Mesendoderm (in vitro differentiated cells): ENCODE results near the gene SHROOM3.

ENCODE experiments used
- DNase-seq: peaks from one replicate; pipeline ENCODE4 v3.0.0; 2013
- H2AK5ac ChIP-seq: 2 replicates; pipeline ENCODE4 v1.6.1; 2013; ENCODE audit warnings: low read length, inconsistent platforms
- H2BK120ac ChIP-seq: 2 replicates; pipeline ENCODE4 v1.6.1; 2013; ENCODE audit warnings: low read depth, mild to moderate bottlenecking, low read length, moderate library complexity, mixed read lengths
- H2BK15ac ChIP-seq: replicated peaks from 2 replicates; pipeline ENCODE4 v1.6.1; 2013; ENCODE audit warnings: low read depth, mild to moderate bottlenecking, moderate library complexity
- H2BK5ac ChIP-seq: 2 replicates; pipeline ENCODE4 v1.6.1; 2013; ENCODE audit warnings: low read length, inconsistent platforms
- H3K18ac ChIP-seq: 2 replicates; pipeline ENCODE4 v1.6.1; 2013; ENCODE audit warnings: mild to moderate bottlenecking, low read length, mixed read lengths
- H3K23ac ChIP-seq: one replicate; pipeline ENCODE4 v1.6.1; 2013; ENCODE audit warnings: low read length
- H3K27ac ChIP-seq: 2 replicates; pipeline ENCODE4 v1.5.1; 2013; ENCODE audit warnings: low read depth, mild to moderate bottlenecking, inconsistent platforms, low read length, moderate library complexity
- H3K27me3 ChIP-seq: 2 replicates; pipeline ENCODE4 v1.6.1; 2013; ENCODE audit warnings: low read length, control low read depth, mild to moderate bottlenecking, inconsistent platforms; ENCODE audit not compliant: insufficient read depth, poor library complexity
- H3K36me3 ChIP-seq: 2 replicates; pipeline ENCODE4 v1.6.1; 2013; ENCODE audit warnings: low read length, inconsistent platforms; ENCODE audit not compliant: control insufficient read depth, insufficient read depth
- H3K4ac ChIP-seq: one replicate; pipeline ENCODE4 v1.6.1; 2013; ENCODE audit warnings: low read depth, mild to moderate bottlenecking, low read length, moderate library complexity
- H3K4me1 ChIP-seq: 2 replicates; pipeline ENCODE4 v1.6.1; 2013; ENCODE audit warnings: low read depth, low read length, inconsistent platforms; ENCODE audit not compliant: control insufficient read depth
- H3K4me2 ChIP-seq: 2 replicates; pipeline ENCODE4 v1.6.1; 2013; ENCODE audit warnings: low read length
- H3K4me3 ChIP-seq: 2 replicates; pipeline ENCODE4 v1.5.1; 2013; ENCODE audit warnings: mild to moderate bottlenecking, low read length
- H3K56ac ChIP-seq: one replicate; pipeline ENCODE4 v1.6.1; 2013; ENCODE audit warnings: low read length
- H3K79me1 ChIP-seq: 2 replicates; pipeline ENCODE4 v1.6.1; 2013; ENCODE audit warnings: low read length, inconsistent platforms
- H3K79me2 ChIP-seq: 2 replicates; pipeline ENCODE4 v1.6.1; 2013; ENCODE audit warnings: mild to moderate bottlenecking, low read length; ENCODE audit not compliant: control insufficient read depth, insufficient read depth
- H3K9ac ChIP-seq: 2 replicates; pipeline ENCODE4 v1.6.1; 2013; ENCODE audit warnings: low read length, inconsistent platforms
- H4K5ac ChIP-seq: one replicate; pipeline ENCODE4 v1.6.1; 2013; ENCODE audit warnings: low read length
- H4K8ac ChIP-seq: one replicate; pipeline ENCODE4 v1.6.1; 2013; ENCODE audit warnings: low read depth, mild to moderate bottlenecking, control low read depth, low read length, moderate library complexity
- WGBS: extraction: QIAGEN DNeasy Blood & Tissue Kit; methylation state at CpG from one replicate; pipeline ENCODE4 v1.1.7; 2013; ENCODE audit warnings: low lambda C conversion rate, missing lambda C conversion rate; ENCODE audit not compliant: insufficient coverage; ENCODE audit errors: extremely low coverage; 5-methylcytosine and 5-hydroxymethylcytosine counted together

SHROOM3 gene

DNA sequence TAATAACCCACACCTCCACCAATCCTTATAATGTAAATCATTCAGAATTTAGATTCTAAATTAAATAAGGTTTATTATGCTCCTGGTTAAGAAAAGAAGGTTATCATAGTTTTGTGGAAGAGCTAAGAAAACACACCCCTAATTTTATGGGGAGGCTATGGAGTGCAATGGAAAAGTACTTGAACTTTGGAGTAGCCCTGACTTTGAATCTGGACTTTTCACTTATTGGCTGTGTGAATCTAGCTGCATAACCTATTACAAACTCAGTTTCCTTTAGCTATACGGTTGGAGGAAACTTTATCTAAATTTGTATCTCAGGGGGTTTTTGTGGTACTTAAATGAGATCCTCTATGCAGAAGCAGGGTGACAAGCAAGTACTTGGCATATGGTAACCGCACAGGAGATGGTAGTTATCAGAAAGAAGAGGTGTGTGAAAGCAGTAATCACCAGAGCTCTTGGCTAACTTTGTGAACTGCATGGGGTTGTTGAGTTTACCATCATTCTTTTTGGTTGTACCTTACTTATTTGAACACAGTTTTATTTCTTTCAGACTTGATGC, 143.1 kb downstream of the SHROOM3 start:
- Histone ChIP-seq H3K9ac (no peak overlapping the region), H3K4me3 (no peak overlapping the region), H2BK5ac (no peak overlapping the region), H3K36me3 (no peaks in the 10 kb centered on the region), H3K56ac (no peak overlapping the region), H3K18ac (no peak overlapping the region), H2BK15ac (no peak overlapping the region), H4K8ac (no peak overlapping the region), H3K79me1 (no peaks in the 10 kb centered on the region), H2AK5ac (no peak overlapping the region), H3K27me3 (no peaks in the 10 kb centered on the region), H3K79me2 (no peaks in the 10 kb centered on the region), H4K5ac (no peak overlapping the region), H3K4ac (no peak overlapping the region), H3K4me1 (no peaks in the 10 kb centered on the region), H2BK120ac (no peak overlapping the region), H3K27ac (no peak overlapping the region), H3K23ac (no peak overlapping the region), H3K4me2 (no peak overlapping the region)
- no CpG with 5 or more reads among the region's 2 CpGs for WGBS
- DNase-seq = no peak

DNA sequence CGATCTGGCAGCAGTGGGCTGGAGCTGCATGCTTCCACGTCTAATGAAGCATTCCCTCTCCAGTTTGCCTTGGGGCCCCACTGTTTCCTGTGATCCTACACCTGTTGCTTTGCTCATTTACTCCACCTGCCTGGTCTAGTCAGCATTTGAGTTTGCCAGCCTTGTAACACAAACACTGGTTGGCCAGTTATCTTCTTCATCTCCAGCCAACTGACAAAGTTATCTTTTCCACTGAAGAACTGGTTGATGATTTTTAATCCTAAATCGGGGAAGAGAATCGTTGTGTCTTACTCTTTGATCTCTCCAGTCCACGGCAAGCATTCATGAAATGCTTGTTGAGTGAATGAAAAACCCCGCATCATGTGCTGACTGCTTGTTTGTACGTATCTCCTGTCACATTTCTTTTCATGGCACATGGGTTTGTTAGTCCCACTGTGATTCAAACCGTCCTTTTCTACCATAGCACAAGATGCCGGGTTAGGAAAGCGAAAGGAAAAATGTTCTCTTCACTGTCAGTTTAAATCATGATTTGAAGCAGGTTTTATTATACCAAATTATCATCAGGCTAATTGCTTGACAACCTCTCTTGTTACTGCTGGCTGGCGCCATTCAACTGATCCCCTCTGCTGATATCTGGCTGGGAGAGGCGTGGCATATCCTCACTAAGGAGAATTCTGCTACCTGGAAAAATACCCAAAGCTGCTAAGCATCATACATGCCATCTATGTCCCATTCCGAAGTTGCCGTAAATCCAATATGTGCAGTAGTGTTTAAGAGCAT, 144.8 kb downstream of the SHROOM3 start:
- no peak overlapping the region for H3K9ac ChIP-seq
- no peak overlapping the region for H3K18ac ChIP-seq
- no CpG with 5 or more reads among the region's 14 CpGs for WGBS
- no peak overlapping the region for H3K27ac ChIP-seq
- no peaks in the 10 kb centered on the region for H3K79me2 ChIP-seq
- no peak overlapping the region for H3K23ac ChIP-seq
- H3K4me1 ChIP-seq = no peaks in the 10 kb centered on the region
- H3K4me2 ChIP-seq = no peak overlapping the region
- no peak overlapping the region for H4K8ac ChIP-seq
- no peak overlapping the region for H3K56ac ChIP-seq
- no peak for DNase-seq
- H2BK15ac ChIP-seq = no peak overlapping the region
- no peak overlapping the region for H3K4me3 ChIP-seq
- no peak overlapping the region for H2AK5ac ChIP-seq
- no peaks in the 10 kb centered on the region for H3K36me3 ChIP-seq
- no peaks in the 10 kb centered on the region for H3K27me3 ChIP-seq
- H2BK5ac ChIP-seq = no peak overlapping the region
- H3K79me1 ChIP-seq = no peaks in the 10 kb centered on the region
- no peak overlapping the region for H4K5ac ChIP-seq
- no peak overlapping the region for H2BK120ac ChIP-seq
- no peak overlapping the region for H3K4ac ChIP-seq

DNA sequence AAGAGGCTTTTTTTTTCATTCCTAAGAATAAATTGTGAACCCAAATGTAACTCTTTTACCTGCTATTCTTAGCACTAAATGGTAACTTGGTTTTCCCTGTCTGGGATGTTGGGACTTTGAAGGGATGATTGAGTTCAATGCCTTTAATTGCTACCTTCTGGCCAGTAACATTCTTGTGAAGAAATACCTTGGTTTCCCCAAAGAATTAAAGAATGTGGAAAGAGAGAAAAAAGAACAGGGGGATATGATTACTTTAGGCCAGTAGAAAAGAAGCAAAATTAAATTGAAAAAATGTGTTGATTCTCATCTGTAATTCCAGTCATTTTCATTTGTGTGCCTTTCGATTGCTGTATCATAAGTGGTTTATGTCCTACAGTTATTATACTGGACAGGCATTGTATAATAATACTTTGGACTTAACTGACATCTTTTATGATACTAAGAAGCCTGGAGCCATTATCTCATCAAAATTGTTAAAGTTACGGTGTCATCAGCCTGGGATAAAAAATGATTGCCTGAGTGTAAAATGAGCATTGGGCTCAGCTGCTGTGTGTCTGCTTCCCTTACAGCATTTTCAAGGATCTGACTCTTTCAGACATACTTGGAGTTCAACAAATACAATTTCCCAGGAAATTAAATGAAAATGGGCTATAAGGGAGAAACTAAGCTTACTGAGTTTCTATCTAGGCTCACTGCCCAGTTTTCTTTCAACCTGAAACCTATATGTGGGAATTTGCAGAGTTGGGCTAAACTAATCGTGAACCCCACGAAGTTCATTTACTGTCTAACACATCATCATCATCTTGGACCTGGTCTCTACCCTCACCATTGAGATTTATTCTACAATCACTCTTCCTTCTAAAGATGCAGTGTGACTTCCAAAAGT, 146.3 kb downstream of the SHROOM3 start:
- no peak overlapping the region for H3K18ac ChIP-seq
- H3K9ac ChIP-seq = no peak overlapping the region
- peaks cover 2% of the 10 kb centered on the region for H3K4me1 ChIP-seq
- H3K36me3 ChIP-seq = no peaks in the 10 kb centered on the region
- H3K27ac ChIP-seq = no peak overlapping the region
- H3K79me1 ChIP-seq = no peaks in the 10 kb centered on the region
- no peak overlapping the region for H3K56ac ChIP-seq
- DNase-seq = no peak
- H3K4ac ChIP-seq = no peak overlapping the region
- H4K5ac ChIP-seq = no peak overlapping the region
- H3K4me3 ChIP-seq = no peak overlapping the region
- no peak overlapping the region for H4K8ac ChIP-seq
- no peak overlapping the region for H2AK5ac ChIP-seq
- H2BK15ac ChIP-seq = no peak overlapping the region
- H3K23ac ChIP-seq = no peak overlapping the region
- no peaks in the 10 kb centered on the region for H3K27me3 ChIP-seq
- no peaks in the 10 kb centered on the region for H3K79me2 ChIP-seq
- H2BK5ac ChIP-seq = no peak overlapping the region
- no peak overlapping the region for H2BK120ac ChIP-seq
- WGBS = no CpG with 5 or more reads among the region's 4 CpGs
- H3K4me2 ChIP-seq = no peak overlapping the region

DNA sequence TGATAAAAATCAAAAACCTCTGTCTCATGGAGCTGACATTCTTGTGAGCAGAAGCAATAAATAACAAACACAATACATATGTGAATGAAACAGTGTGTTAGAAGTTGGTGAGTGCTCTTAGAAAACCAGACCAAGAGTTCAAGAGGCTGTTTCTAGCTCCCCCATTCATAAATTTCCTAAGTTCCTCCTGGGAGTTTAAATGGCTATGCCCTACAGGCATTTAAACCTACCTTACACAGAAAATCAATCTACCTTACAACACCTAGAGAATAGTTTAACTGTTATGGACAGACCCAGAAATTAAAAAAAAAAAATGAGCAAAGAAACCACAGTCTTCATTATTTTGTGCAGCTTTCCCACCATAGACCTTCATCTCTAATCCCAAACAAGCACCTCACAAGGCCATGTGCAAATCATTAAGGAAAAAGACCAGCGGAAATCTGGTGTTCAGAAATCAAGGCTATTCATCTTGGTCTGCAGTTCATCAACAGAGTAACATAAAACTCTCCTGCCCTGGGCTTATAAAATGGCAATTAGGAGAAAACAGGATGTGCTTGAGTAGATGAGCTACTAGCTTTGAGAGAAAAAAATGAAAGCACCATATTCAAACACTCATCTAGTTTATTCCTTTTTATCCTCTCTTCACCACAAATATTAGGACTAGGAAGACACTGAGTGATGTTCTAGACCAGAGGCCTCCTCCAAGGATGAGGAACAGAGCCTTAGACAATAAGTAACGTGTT, 147.2 kb downstream of the SHROOM3 start:
- no peak overlapping the region for H2BK5ac ChIP-seq
- no peak overlapping the region for H3K23ac ChIP-seq
- H3K18ac ChIP-seq = no peak overlapping the region
- no peak overlapping the region for H3K9ac ChIP-seq
- H3K4ac ChIP-seq = no peak overlapping the region
- H3K79me2 ChIP-seq = no peaks in the 10 kb centered on the region
- H3K79me1 ChIP-seq = no peaks in the 10 kb centered on the region
- H2BK120ac ChIP-seq = no peak overlapping the region
- no peak overlapping the region for H2AK5ac ChIP-seq
- H2BK15ac ChIP-seq = no peak overlapping the region
- H3K36me3 ChIP-seq = no peaks in the 10 kb centered on the region
- H3K4me3 ChIP-seq = no peak overlapping the region
- no peak overlapping the region for H3K27ac ChIP-seq
- no peak for DNase-seq
- no peak overlapping the region for H3K56ac ChIP-seq
- H3K4me1 ChIP-seq = peaks cover 3% of the 10 kb centered on the region
- H4K8ac ChIP-seq = no peak overlapping the region
- H3K4me2 ChIP-seq = no peak overlapping the region
- no peak overlapping the region for H4K5ac ChIP-seq
- H3K27me3 ChIP-seq = no peaks in the 10 kb centered on the region
- WGBS = no CpG with 5 or more reads among the region's 2 CpGs

DNA sequence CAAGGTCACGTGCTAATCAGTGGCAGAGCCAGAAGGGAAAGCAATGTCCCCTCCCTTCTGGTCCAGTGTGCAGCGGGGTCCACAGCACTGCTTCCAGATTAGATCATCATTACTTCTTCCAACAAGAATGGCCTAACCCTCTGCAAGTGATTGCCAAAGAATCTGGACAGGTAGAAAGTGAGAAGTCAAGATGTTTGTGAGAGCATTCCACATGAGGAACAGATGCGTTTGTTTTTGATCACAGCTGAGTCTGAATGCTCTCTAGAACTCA, 147.7 kb downstream of the SHROOM3 start:
- Histone ChIP-seq H3K27ac (no peak overlapping the region), H2BK15ac (no peak overlapping the region), H2AK5ac (no peak overlapping the region), H4K8ac (no peak overlapping the region), H3K79me2 (no peaks in the 10 kb centered on the region), H3K4me2 (no peak overlapping the region), H4K5ac (no peak overlapping the region), H2BK5ac (no peak overlapping the region), H3K9ac (no peak overlapping the region), H3K4ac (no peak overlapping the region), H3K79me1 (no peaks in the 10 kb centered on the region), H3K4me3 (no peak overlapping the region), H2BK120ac (no peak overlapping the region), H3K18ac (no peak overlapping the region), H3K56ac (no peak overlapping the region), H3K23ac (no peak overlapping the region), H3K27me3 (no peaks in the 10 kb centered on the region), H3K4me1 (peaks cover 3% of the 10 kb centered on the region), H3K36me3 (no peaks in the 10 kb centered on the region)
- no CpG with 5 or more reads among the region's 3 CpGs for WGBS
- DNase-seq = no peak
